HG03521 (cell line): Measurements from ENCODE around the gene BCL2L1.
A peak's percentile ranks its signal among the peaks of the same experiment; 100 is the strongest.
"Not testable (repeated sequence)": the region's sequence is repeated elsewhere in the genome, so short reads cannot be mapped to it uniquely, and the experiment has no call there.

Source experiments
- ATAC-seq: cut with Tn5 transposase; IDR thresholded peaks from one replicate; pipeline ENCODE4 v1.9.1; 2021; ENCODE audit warnings: mild to moderate bottlenecking, moderate library complexity; ENCODE audit not compliant: unreplicated experiment

Gene BCL2L1

DNA sequence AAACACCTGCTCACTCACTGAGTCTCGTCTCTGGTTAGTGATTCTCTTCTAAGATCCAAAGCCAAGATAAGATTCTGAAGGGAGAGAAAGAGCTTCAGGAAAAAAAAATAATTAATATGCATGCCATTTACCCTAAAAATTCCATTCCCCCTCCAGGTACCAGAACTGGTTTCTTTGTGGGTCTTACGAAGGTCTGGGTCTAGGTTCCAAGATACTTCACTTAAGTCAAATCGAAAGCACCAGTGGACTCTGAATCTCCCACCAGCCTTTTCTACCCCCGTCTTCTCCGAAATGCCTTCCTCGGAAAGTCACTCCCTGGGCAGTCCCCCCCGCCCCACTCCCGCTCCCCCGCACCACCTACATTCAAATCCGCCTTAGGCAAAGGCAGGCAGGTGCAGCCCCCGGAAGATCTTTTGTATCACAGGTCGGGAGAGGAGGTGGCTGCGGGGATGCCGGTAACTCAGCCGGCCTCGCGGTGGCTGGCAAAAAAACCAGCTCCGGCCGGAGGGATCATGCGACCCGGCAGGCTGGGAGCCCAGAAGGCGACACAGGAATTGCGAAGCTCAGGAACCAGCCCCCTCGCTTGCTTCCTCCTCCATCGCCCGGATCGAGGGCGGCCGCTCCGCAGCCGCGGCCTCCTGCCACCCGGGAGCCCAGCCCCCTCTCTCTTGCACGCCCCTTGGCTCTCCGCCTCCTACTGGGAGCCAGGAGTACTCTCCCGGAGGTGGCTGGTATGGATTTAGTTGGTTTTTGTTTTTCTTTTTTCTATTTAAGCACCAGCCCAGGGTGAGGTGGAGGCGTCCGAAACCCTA, at the start of gene BCL2L1:
Gene BCL2L1, minus strand, starts transcription at position 612 of the 812 bp plus-strand sequence. CDS start 650 bp downstream, outside the sequence.
- peak; percentile 7 for ATAC-seq

- no peak for ATAC-seq
Measured at GRCh38 chr20:31770243-31770642, 47.6 kb upstream of the BCL2L1 start.

DNA sequence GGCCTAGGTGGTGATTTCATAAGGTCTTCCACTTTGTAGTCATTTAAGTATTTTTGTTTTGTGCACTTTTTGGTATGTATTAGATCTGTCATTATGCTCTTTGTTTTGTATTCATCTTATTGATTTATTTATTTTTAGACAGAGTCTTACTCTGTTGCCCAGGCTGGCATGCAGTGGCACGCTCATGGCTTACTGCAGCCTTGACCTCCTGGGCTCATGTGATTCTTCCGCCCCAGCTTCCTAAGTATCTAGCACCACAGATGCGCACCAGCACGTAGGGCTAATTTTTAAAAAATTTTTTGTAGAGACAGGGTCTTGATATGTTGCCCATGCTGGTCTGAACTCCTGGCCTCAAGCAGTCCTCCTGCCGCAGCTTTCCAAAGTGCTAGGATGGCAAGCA, 47.0 kb upstream of the BCL2L1 start:
- ATAC-seq: no peak

GRCh38 chr20:31767805-31768204, 45.1 kb upstream of the BCL2L1 start:
- ATAC-seq: no peak

GRCh38 chr20:31764641-31765305, 42.1 kb upstream of the BCL2L1 start:
- no peak for ATAC-seq

- ATAC-seq: no peak
Measured at GRCh38 chr20:31760519-31761240, 38.0 kb upstream of the BCL2L1 start.

DNA sequence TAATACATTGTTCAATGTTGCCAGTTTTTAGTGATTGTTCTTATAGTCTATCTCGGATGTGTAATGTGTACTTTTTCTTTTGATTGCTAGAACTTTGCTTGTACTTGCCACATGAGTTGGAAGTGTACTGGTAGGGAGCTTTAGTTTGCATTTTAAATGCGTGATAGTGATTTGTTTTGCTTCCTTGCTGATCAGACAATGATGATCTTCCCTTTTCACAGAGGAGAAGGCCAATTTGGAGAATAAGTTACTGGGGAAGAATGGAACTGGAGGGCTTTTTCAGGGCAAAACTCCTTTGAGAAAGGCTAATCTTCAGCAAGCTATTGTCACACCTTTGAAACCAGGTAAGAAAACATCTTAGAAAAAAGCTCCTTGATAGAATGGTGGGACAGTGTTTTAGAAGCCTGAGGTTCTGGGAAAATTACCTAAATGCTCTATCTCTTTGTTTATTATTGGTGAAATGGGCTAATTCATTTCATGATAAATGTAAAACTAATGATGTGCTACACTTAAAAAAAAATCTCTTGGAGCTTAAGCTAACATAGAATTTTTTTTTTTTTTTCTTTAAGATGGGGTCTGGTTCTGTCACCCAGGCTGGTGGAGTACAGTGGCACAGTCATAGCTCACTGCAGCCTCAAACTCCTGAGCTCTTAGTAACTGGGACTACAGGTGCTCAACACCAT, 37.3 kb upstream of the BCL2L1 start:
- ATAC-seq: no peak

- ATAC-seq: no peak
Measured at GRCh38 chr20:31758991-31759390, 36.3 kb upstream of the BCL2L1 start.

GRCh38 chr20:31758521-31758920, 35.9 kb upstream of the BCL2L1 start:
- no peak for ATAC-seq

GRCh38 chr20:31757254-31757653, 34.6 kb upstream of the BCL2L1 start:
- ATAC-seq: no peak

- no peak for ATAC-seq
Measured at GRCh38 chr20:31751126-31751525, 28.5 kb upstream of the BCL2L1 start.

DNA sequence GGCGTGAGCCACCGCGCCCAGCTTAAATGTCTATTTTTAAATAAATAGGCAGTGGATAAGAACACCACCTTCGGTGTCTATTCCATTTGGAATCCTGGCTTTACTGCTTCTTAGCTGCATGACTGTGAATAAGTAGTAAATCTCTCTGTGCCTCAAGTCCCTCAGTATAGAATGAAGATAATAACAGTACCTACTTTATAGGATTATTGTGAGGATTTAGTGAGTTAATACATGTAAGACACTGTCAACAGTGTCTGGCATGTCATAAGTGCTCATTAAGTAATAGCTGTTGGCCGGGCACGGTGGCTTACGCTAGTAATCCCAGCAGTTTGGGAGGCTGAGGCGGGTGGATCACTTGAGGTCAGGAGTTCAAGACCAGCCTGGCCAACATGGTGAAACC, 26.6 kb upstream of the BCL2L1 start:
- ATAC-seq: no peak

GRCh38 chr20:31747640-31748039, 25.0 kb upstream of the BCL2L1 start:
- ATAC-seq: no peak

DNA sequence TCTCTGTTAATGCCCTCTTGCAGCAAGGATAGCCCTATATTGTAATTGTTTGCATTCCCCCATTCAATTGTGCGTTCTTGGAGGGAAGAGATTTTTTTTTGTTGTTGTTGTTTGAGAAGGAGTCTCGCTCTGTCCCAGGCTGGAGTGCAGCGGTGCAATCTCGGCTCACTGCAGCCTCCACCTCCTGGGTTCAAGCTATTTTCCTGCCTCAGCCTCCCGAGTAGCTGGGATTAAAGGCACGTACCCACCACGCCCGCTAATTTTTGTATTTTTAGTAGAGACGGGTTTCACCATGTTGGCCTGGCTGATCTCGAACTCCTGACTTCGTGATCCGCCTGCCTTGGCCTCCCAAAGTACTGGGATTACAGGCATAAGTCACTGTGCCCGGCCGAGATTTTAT, 24.4 kb upstream of the BCL2L1 start:
- not testable (repeated sequence) for ATAC-seq

DNA sequence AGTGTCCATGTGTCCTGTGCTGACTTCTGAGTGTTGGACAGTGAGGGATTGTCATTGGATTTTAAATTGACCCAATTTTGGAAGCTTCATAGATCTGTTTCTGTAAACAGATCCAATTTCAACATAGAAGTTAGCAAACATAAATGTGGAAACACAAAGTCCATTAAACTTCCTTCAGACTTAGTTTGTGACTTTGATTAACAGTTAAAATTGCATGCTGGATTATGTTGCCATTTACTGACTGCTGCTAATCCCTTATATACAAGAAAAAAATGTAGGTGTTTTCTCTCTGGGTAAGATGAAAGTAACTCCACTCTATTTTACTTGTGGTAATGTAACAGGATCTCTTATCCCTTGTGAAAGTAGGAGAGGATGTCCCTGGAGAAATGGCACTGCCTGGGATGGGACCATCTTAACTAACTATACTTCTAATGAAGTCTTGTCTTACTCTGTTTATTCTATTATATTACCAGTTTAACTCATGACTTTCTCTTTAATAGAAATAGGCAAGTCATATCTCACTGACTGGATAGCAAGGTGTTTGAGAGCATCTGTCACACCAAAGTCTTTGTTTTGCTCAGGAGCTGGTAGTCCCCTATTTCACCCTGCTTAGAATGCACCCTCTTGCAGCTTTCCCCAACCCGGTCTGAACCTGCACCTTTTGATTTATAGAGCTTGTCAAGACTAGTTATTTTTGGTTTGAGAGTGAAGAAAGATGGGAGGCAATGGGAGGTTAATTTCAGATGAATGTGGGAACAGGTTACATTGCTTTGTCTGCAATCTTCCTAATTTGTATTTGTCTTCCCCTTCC, 23.6 kb upstream of the BCL2L1 start:
- ATAC-seq: no peak

DNA sequence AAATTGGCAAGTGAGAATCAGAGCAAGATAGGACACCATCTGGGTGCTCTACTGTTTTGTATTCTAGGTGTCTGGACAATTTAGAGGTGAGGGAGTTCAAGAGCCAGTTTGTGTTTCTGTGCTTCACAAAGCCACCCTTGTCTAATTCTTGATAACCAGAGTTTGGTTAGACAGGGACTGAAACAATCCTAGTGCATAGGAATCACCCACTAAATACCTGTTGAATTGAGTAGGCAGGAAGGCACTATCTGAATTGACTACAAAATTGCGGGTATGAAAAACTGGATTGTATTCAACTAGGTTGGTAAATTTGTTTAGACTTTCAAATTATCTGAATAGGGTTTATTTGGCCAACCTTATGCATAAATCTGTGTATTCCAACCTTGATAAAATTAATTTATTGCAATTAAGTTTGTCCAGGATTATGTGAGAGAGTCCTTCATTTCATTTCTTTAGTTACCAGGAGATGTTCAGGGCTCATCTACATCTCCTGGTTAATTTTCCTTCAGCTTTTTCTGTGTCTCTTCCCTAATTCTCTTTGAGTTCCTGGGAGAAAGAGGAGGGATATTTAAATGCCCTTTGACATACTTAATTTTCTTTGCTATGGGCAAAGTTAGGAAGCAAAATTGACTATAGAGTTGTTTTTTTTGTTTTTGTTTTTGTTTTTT, 18.1 kb upstream of the BCL2L1 start:
- ATAC-seq: no peak

DNA sequence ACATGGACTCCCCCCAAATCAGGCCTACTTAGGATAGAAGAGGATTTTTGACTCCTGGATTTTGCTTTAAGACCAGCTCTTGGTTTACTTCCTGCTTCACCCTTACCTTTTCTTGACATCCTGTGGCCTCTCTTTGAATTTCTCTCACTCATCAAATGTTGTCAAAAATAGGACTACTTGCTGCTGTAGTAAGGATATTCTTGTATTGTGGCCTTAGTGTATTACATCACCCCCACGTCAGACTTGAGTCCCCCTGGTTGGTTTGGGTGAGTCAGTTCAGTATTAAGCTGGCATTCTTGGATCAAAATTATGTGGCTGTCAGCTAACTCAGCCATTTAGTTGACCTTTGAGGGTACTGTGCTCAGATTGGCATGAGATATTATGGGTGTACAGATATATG, 17.5 kb upstream of the BCL2L1 start:
- ATAC-seq: no peak

DNA sequence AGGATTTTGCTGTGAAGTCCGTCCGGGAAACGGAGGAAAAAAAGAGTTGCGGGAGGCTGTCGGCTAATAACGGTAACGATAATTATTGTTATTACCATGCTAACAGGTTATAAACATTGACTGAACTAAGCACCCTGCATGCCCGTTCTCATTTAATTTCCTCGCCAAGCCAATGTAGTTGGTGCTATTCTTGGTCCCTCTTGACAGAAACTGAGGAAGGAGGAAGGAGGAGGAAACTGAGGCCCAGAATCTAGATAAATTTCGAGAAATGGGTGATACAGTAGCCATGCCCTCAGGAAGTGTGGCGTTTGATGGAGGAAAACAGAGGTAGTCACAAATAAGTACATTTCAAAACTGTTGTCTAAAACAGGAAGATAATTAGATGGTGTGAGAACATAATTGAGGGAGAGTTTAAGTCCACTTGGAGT, 16.9 kb upstream of the BCL2L1 start:
- ATAC-seq: no peak

DNA sequence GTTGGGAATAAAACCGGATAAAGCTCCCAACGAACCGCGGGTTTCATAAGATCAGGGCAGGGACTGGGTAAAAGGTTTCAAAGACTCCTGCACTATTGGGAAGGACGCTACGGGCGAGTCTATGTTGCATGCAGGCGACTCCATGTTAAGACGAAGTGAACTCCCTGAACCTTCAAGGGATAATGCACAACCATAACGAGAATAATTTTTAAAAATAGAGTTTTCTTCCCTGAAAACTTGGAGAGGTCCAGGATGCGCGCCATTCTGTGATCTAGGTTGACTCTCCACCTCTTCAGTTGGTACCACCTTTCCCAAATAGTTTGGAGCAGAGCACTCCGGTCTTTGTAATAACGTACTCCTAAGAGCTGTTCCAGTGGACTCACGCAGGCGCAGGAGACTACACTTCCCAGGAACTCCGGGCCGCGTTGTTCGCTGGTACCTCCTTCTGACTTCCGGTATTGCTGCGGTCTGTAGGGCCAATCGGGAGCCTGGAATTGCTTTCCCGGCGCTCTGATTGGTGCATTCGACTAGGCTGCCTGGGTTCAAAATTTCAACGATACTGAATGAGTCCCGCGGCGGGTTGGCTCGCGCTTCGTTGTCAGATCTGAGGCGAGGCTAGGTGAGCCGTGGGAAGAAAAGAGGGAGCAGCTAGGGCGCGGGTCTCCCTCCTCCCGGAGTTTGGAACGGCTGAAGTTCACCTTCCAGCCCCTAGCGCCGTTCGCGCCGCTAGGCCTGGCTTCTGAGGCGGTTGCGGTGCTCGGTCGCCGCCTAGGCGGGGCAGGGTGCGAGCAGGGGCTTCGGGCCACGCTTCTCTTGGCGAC, 16.3 kb upstream of the BCL2L1 start, which contains the start of gene TPX2:
Gene TPX2, plus strand, starts transcription at position 562 of the 821 bp plus-strand sequence. CDS start 18,187 bp downstream, outside the sequence.
- ATAC-seq: peak; percentile 94
